GM19099 (cell line): Measurements from ENCODE around the gene CTNNA2.

ENCODE experiments used
- POLR2A ChIP-seq: IDR thresholded peaks from 3 replicates; pipeline ENCODE4 v1.6.1; 2011; ENCODE audit warnings: low read depth; ENCODE audit not compliant: insufficient read length; ENCODE audit errors: extremely low read depth

Gene CTNNA2

GRCh38 chr2:80529466-80530165 lies 1016.8 kb downstream of the CTNNA2 start:
- TF ChIP-seq POLR2A, result no peak

- no peak for TF ChIP-seq POLR2A
Measured at GRCh38 chr2:80530442-80531064, 1017.7 kb downstream of the CTNNA2 start.

- TF ChIP-seq POLR2A, result no peak
Measured at GRCh38 chr2:80531319-80531718, 1018.5 kb downstream of the CTNNA2 start.

GRCh38 chr2:80545420-80546210 lies 1032.8 kb downstream of the CTNNA2 start:
- TF ChIP-seq POLR2A, result no peak

GRCh38 chr2:80546766-80547165 lies 1033.9 kb downstream of the CTNNA2 start:
- no peak for TF ChIP-seq POLR2A

GRCh38 chr2:80547344-80547743 lies 1034.5 kb downstream of the CTNNA2 start:
- no peak for TF ChIP-seq POLR2A

GRCh38 chr2:80548469-80548868 lies 1035.6 kb downstream of the CTNNA2 start:
- no peak for TF ChIP-seq POLR2A

GRCh38 chr2:80549901-80550300 lies 1037.0 kb downstream of the CTNNA2 start:
- TF ChIP-seq POLR2A, result no peak

GRCh38 chr2:80560326-80560725 lies 1047.5 kb downstream of the CTNNA2 start:
- no peak for TF ChIP-seq POLR2A

GRCh38 chr2:80568011-80568410 lies 1055.2 kb downstream of the CTNNA2 start:
- TF ChIP-seq POLR2A, result no peak

GRCh38 chr2:80573167-80573566 lies 1060.3 kb downstream of the CTNNA2 start:
- no peak for TF ChIP-seq POLR2A

- no peak for TF ChIP-seq POLR2A
Measured at GRCh38 chr2:80573950-80574349, 1061.1 kb downstream of the CTNNA2 start.

GRCh38 chr2:80579756-80580155 lies 1066.9 kb downstream of the CTNNA2 start:
- no peak for TF ChIP-seq POLR2A

GRCh38 chr2:80591233-80591632 lies 1078.4 kb downstream of the CTNNA2 start:
- no peak for TF ChIP-seq POLR2A

- no peak for TF ChIP-seq POLR2A
Measured at GRCh38 chr2:80592106-80592505, 1079.3 kb downstream of the CTNNA2 start.

GRCh38 chr2:80610108-80610507 lies 1097.3 kb downstream of the CTNNA2 start:
- TF ChIP-seq POLR2A, result no peak
